WERI-Rb-1 (cell line): ENCODE measurements around the gene ERFE.
"Not testable (repeated sequence)": the region's sequence is repeated elsewhere in the genome, so short reads cannot be mapped to it uniquely, and the experiment has no call there.

Source experiments
- DNase-seq: peaks from one replicate; pipeline ENCODE4 v3.0.0-alpha.2; 2020
- H3K27ac ChIP-seq: fragments of 250-450 bp; sonication (Bioruptor Pico); 2 replicates; pipeline ENCODE4 v1.5.1; 2020; ENCODE audit warnings: mild to moderate bottlenecking, moderate library complexity
- H3K27me3 ChIP-seq: fragments of 250-450 bp; sonication (Bioruptor Pico); 2 replicates; pipeline ENCODE4 v1.5.1; 2021; ENCODE audit warnings: mild to moderate bottlenecking, low read depth, moderate library complexity; ENCODE audit not compliant: insufficient read depth, severe bottlenecking
- H3K36me3 ChIP-seq: fragments of 250-450 bp; sonication (Bioruptor Pico); 2 replicates; pipeline ENCODE4 v1.5.1; 2020; ENCODE audit warnings: mild to moderate bottlenecking, moderate library complexity
- H3K4me3 ChIP-seq: 2 replicates; pipeline ENCODE4 v1.5.1; 2011; ENCODE audit warnings: low read depth, mild to moderate bottlenecking, control low read depth, low read length
- H3K9me3 ChIP-seq: fragments of 250-450 bp; sonication (Bioruptor Pico); 2 replicates; pipeline ENCODE4 v1.5.1; 2021; ENCODE audit warnings: mild to moderate bottlenecking, moderate library complexity; ENCODE audit not compliant: severe bottlenecking
- CTCF ChIP-seq: IDR thresholded peaks from 2 replicates; pipeline ENCODE4 v1.5.1; 2011; ENCODE audit warnings: low read depth, mild to moderate bottlenecking, control low read depth, inconsistent platforms, low read length

Gene ERFE

GRCh38 chr2:238158509-238159070 lies at the start of gene ERFE:
Gene ERFE (plus strand): TSS chr2:238158970. CDS start chr2:238159008, 38 bp downstream.
- peak; percentile 50 for TF ChIP-seq CTCF
- Histone ChIP-seq H3K9me3 (peaks cover 2% of the 10 kb centered on the region), H3K4me3 (peak within 1 kb of the TSS; percentile 53), H3K27me3 (no peaks in the 10 kb centered on the region), H3K36me3 (no peaks in the 10 kb centered on the region), H3K27ac (peak within 1 kb of the TSS; percentile 49; the same call in 1 of the 2 replicates)
- peak; percentile 61 for DNase-seq

GRCh38 chr2:238113611-238114010 lies 45.2 kb upstream of the ERFE start:
- DNase-seq = peak; percentile 3
- Histone ChIP-seq H3K36me3 (no peaks in the 10 kb centered on the region), H3K9me3 (peaks cover 8% of the 10 kb centered on the region), H3K4me3 (no peak overlapping the region), H3K27me3 (no peaks in the 10 kb centered on the region), H3K27ac (no peak overlapping the region)
- no peak for TF ChIP-seq CTCF

GRCh38 chr2:238114331-238114841 lies 44.4 kb upstream of the ERFE start:
- Histone ChIP-seq H3K4me3 (no peak overlapping the region), H3K27me3 (no peaks in the 10 kb centered on the region), H3K36me3 (no peaks in the 10 kb centered on the region), H3K27ac (no peak overlapping the region), H3K9me3 (peaks cover 8% of the 10 kb centered on the region)
- no peak for TF ChIP-seq CTCF
- no peak for DNase-seq

GRCh38 chr2:238114851-238115660 lies 43.7 kb upstream of the ERFE start:
- Histone ChIP-seq H3K27me3 (no peaks in the 10 kb centered on the region), H3K27ac (no peak overlapping the region), H3K9me3 (peaks cover 8% of the 10 kb centered on the region), H3K36me3 (no peaks in the 10 kb centered on the region), H3K4me3 (no peak overlapping the region)
- TF ChIP-seq CTCF = no peak
- no peak for DNase-seq

- H3K36me3 ChIP-seq, DNase-seq, H3K4me3 ChIP-seq, H3K27me3 ChIP-seq, H3K27ac ChIP-seq, H3K9me3 ChIP-seq: not testable (repeated sequence)
These were observed 43.1 kb upstream of the ERFE start for GRCh38 chr2:238115709-238116108.
